ENCODE results near the gene SSUH2.

- TF ChIP-seq CTCF (IDR thresholded peaks at IDR 0.05; ENCODE audit: insufficient read depth, low read length, poor library complexity, severe bottlenecking): no peak
- no peak for TF ChIP-seq EZH2phosphoT487 (conservative IDR thresholded peaks at IDR 0.05; ENCODE audit: low read length)
These were observed 18.0 kb upstream of the SSUH2 start for GRCh38 chr3:8662594-8662993.

All from SU-DHL-6 (cell line).